Kidney epithelial cell (primary cell): ENCODE data around the gene RPS6KL1. TPM values are rescaled to one million over a fixed set of nuclear protein-coding genes. Genes with fewer than 3 reads are reported as not detected.

Experiments used
- DNase-seq: peaks from one replicate; pipeline ENCODE4 v3.0.0-alpha.2; 2010; ENCODE audit warnings: low read depth
- H3K27me3 ChIP-seq: 2 replicates; pipeline ENCODE4 v1.6.0; 2011; ENCODE audit warnings: low read length; ENCODE audit not compliant: control insufficient read depth, insufficient read depth
- H3K36me3 ChIP-seq: 2 replicates; pipeline ENCODE4 v1.5.1; 2011; ENCODE audit warnings: low read length; ENCODE audit not compliant: control insufficient read depth, insufficient read depth
- H3K4me3 ChIP-seq: 2 replicates; pipeline ENCODE4 v1.5.1; 2011; ENCODE audit warnings: low read depth, mild to moderate bottlenecking, control low read depth, low read length
- CTCF ChIP-seq: IDR thresholded peaks from 2 replicates; pipeline ENCODE4 v1.5.1; 2011; ENCODE audit warnings: mild to moderate bottlenecking, moderate library complexity, low read length, control low read depth, inconsistent platforms; ENCODE audit not compliant: insufficient read depth, poor library complexity, severe bottlenecking
- total RNA-seq: library from RNA; depleted of rRNA; stranded (reverse); fragments of >200 nt; gene quantifications from 2 replicates; pipeline ENCODE4 v1.2.3, GENCODE V29; 2015

The RPS6KL1 gene
- total RNA-seq, 1 donor from 2014 or later: 20.0 TPM

- Histone ChIP-seq H3K36me3 (no peaks in the 10 kb centered on the region), H3K4me3 (no peak within 1 kb of the TSS), H3K27me3 (no peaks in the 10 kb centered on the region)
- TF ChIP-seq CTCF: no peak
- DNase-seq: no peak
Observed at GRCh38 chr14:74875941-74876913, 46.8 kb downstream of the RPS6KL1 start, which contains the start of gene PROX2. Gene PROX2, minus strand, starts transcription at chr14:74876145. Its CDS starts 12,311 bp downstream, at chr14:74863834.

GRCh38 chr14:74875204-74875603 lies 47.9 kb downstream of the RPS6KL1 start:
- no peak for DNase-seq
- Histone ChIP-seq H3K27me3 (no peaks in the 10 kb centered on the region), H3K4me3 (no peak overlapping the region), H3K36me3 (no peaks in the 10 kb centered on the region)
- TF ChIP-seq CTCF: no peak

GRCh38 chr14:74871819-74872218 lies 51.2 kb downstream of the RPS6KL1 start:
- H3K36me3 ChIP-seq: no peaks in the 10 kb centered on the region
- H3K27me3 ChIP-seq: peaks cover 2% of the 10 kb centered on the region
- TF ChIP-seq CTCF: no peak
- H3K4me3 ChIP-seq: no peak overlapping the region
- no peak for DNase-seq

GRCh38 chr14:74868739-74869138 lies 54.3 kb downstream of the RPS6KL1 start:
- DNase-seq: no peak
- Histone ChIP-seq H3K27me3 (peaks cover 2% of the 10 kb centered on the region), H3K4me3 (no peak overlapping the region), H3K36me3 (no peaks in the 10 kb centered on the region)
- no peak for TF ChIP-seq CTCF

- Histone ChIP-seq H3K27me3 (peaks cover 2% of the 10 kb centered on the region), H3K4me3 (no peak overlapping the region), H3K36me3 (no peaks in the 10 kb centered on the region)
- no peak for TF ChIP-seq CTCF
- DNase-seq: no peak
Observed at GRCh38 chr14:74867673-74868072, 55.4 kb downstream of the RPS6KL1 start.
